Smooth muscle cell (in vitro differentiated cells): ENCODE measurements around the gene KLK1. TPM values are rescaled to one million over a fixed set of nuclear protein-coding genes. Genes with fewer than 3 reads are reported as not detected.

ENCODE experiments used
- DNase-seq: peaks from one replicate; lab custom pipeline; 2025; ENCODE audit not compliant: unreplicated experiment; lab: John Stamatoyannopoulos, UW
- H2AFZ ChIP-seq: fragments of 200-600 bp; sonication (generic); 2 replicates; pipeline ENCODE4 v1.6.0; 2016; ENCODE audit warnings: antibody characterized with exemption, low read depth, mild to moderate bottlenecking
- H3F3A ChIP-seq: fragments of 200-600 bp; sonication (generic); 2 replicates; pipeline ENCODE4 v1.6.0; 2017; ENCODE audit warnings: antibody characterized with exemption, low read depth
- H3K27ac ChIP-seq: fragments of 200-600 bp; sonication (generic); 2 replicates; pipeline ENCODE4 v1.5.1; 2016; ENCODE audit warnings: low read depth, mild to moderate bottlenecking
- H3K27me3 ChIP-seq: fragments of 200-600 bp; sonication (generic); 2 replicates; pipeline ENCODE4 v1.6.1; 2016; ENCODE audit warnings: low read depth, mild to moderate bottlenecking
- H3K36me3 ChIP-seq: fragments of 200-600 bp; sonication (generic); 2 replicates; pipeline ENCODE4 v1.5.1; 2016; ENCODE audit warnings: low read depth
- H3K4me1 ChIP-seq: fragments of 200-600 bp; sonication (generic); 2 replicates; pipeline ENCODE4 v1.5.1; 2016; ENCODE audit warnings: low read depth
- H3K4me2 ChIP-seq: fragments of 200-600 bp; sonication (generic); 2 replicates; pipeline ENCODE4 v1.6.0; 2016; ENCODE audit warnings: mild to moderate bottlenecking
- H3K4me3 ChIP-seq: fragments of 200-600 bp; sonication (generic); 2 replicates; pipeline ENCODE4 v1.5.1; 2016; ENCODE audit warnings: mild to moderate bottlenecking
- H3K79me2 ChIP-seq: fragments of 200-600 bp; sonication (generic); 2 replicates; pipeline ENCODE4 v1.6.0; 2016; ENCODE audit warnings: low read depth, mild to moderate bottlenecking
- H3K9ac ChIP-seq: fragments of 200-600 bp; sonication (generic); 2 replicates; pipeline ENCODE4 v1.6.0; 2016; ENCODE audit warnings: low read depth
- H3K9me3 ChIP-seq: fragments of 200-600 bp; sonication (generic); replicated peaks from 2 replicates; pipeline ENCODE4 v1.5.1; 2016; ENCODE audit warnings: low read depth
- H4K20me1 ChIP-seq: fragments of 200-600 bp; sonication (generic); 2 replicates; pipeline ENCODE4 v1.6.0; 2016; ENCODE audit warnings: low read depth
- CTCF ChIP-seq: fragments of 200-600 bp; sonication (generic); IDR thresholded peaks from 2 replicates; pipeline ENCODE4 v1.5.1; 2017; ENCODE audit warnings: borderline replicate concordance, mild to moderate bottlenecking, antibody characterized with exemption; ENCODE audit not compliant: insufficient read depth, poor library complexity, severe bottlenecking
- WGBS: methylation state at CpG from one replicate; pipeline ENCODE4 v1.1.7; 2016; ENCODE audit warnings: low lambda C conversion rate; 5-methylcytosine and 5-hydroxymethylcytosine counted together
- polyA plus RNA-seq: library from polyadenylated mRNA; unstranded; fragments of >200 nt; fragmentation: Nextera tagmentation; extraction: Ambion mirVana; gene quantifications from 2 replicates; pipeline ENCODE4 v1.2.1, GENCODE V29; 2016
- total RNA-seq: library from RNA; depleted of rRNA; stranded (reverse); fragments of >200 nt; gene quantifications from 2 replicates; pipeline ENCODE4 v1.2.3, GENCODE V29; 2014

Gene KLK1
- total and polyA plus RNA-seq, 2 experiments from 2014 or later = 0.85 TPM; not detected in 1

- 68% methylated on average over 4 of the region's 4 CpGs for WGBS
- no peak overlapping the region for H3K4me2 ChIP-seq
- H3K9me3 ChIP-seq = no peaks in the 10 kb centered on the region
- no peaks in the 10 kb centered on the region for H3K4me1 ChIP-seq
- no peak overlapping the region for H3K4me3 ChIP-seq
- no peaks in the 10 kb centered on the region for H3K79me2 ChIP-seq
- no peaks in the 10 kb centered on the region for H3F3A ChIP-seq
- H3K9ac ChIP-seq = no peak overlapping the region
- peaks cover 14% of the 10 kb centered on the region for H3K27me3 ChIP-seq
- no peaks in the 10 kb centered on the region for H3K36me3 ChIP-seq
- no peak overlapping the region for H2AFZ ChIP-seq
- no peak for TF ChIP-seq CTCF
- no peak overlapping the region for H3K27ac ChIP-seq
- H4K20me1 ChIP-seq = no peaks in the 10 kb centered on the region
- no peak for DNase-seq
Observed at GRCh38 chr19:50851620-50852019, 28.0 kb upstream of the KLK1 start.

GRCh38 chr19:50850738-50851137 lies 27.2 kb upstream of the KLK1 start:
- Histone ChIP-seq H3K4me3 (no peak overlapping the region), H3K9ac (no peak overlapping the region), H3K4me1 (no peaks in the 10 kb centered on the region), H3K27ac (no peak overlapping the region), H3K27me3 (peaks cover 16% of the 10 kb centered on the region), H3K79me2 (no peaks in the 10 kb centered on the region), H3F3A (no peaks in the 10 kb centered on the region), H2AFZ (no peak overlapping the region), H3K9me3 (no peaks in the 10 kb centered on the region), H3K4me2 (no peak overlapping the region), H4K20me1 (no peaks in the 10 kb centered on the region), H3K36me3 (no peaks in the 10 kb centered on the region)
- no peak for DNase-seq
- no peak for TF ChIP-seq CTCF
- 57% methylated on average over 3 of the region's 3 CpGs for WGBS

GRCh38 chr19:50844296-50844935 lies 20.8 kb upstream of the KLK1 start:
- H3K4me2 ChIP-seq = no peak overlapping the region
- H2AFZ ChIP-seq = no peak overlapping the region
- H3K27me3 ChIP-seq = peaks cover 11% of the 10 kb centered on the region
- no peak for DNase-seq
- no peak overlapping the region for H3K4me3 ChIP-seq
- H3K36me3 ChIP-seq = no peaks in the 10 kb centered on the region
- no peak overlapping the region for H3K9ac ChIP-seq
- H3K4me1 ChIP-seq = no peaks in the 10 kb centered on the region
- no peaks in the 10 kb centered on the region for H3F3A ChIP-seq
- WGBS = 48% methylated on average over 8 of the region's 8 CpGs
- no peaks in the 10 kb centered on the region for H4K20me1 ChIP-seq
- no peak overlapping the region for H3K27ac ChIP-seq
- no peak for TF ChIP-seq CTCF
- no peaks in the 10 kb centered on the region for H3K9me3 ChIP-seq
- no peaks in the 10 kb centered on the region for H3K79me2 ChIP-seq

- TF ChIP-seq CTCF = no peak
- Histone ChIP-seq H3K9ac (no peak overlapping the region), H3K27me3 (peaks cover 11% of the 10 kb centered on the region), H2AFZ (no peak overlapping the region), H3K79me2 (no peaks in the 10 kb centered on the region), H3K4me1 (no peaks in the 10 kb centered on the region), H4K20me1 (no peaks in the 10 kb centered on the region), H3K36me3 (no peaks in the 10 kb centered on the region), H3K4me3 (no peak overlapping the region), H3K4me2 (no peak overlapping the region), H3K27ac (no peak overlapping the region), H3K9me3 (no peaks in the 10 kb centered on the region), H3F3A (no peaks in the 10 kb centered on the region)
- 79% methylated on average over 7 of the region's 7 CpGs for WGBS
- no peak for DNase-seq
Observed at GRCh38 chr19:50843701-50844221, 20.2 kb upstream of the KLK1 start.
